Endothelial cell of umbilical vein (primary cell): ENCODE data around the gene LTN1. TPM values are rescaled to one million over a fixed set of nuclear protein-coding genes. Genes with fewer than 3 reads are reported as not detected.

Experiments used
- BruUV-seq: library from RNA; stranded (reverse); fragments of 400-500 nt; replicated peaks from 2 replicates; lab custom pipeline; 2021; lab: Mats Ljungman, UMichigan
- CTCF ChIA-PET: fragments of 300-600, 350-600 bp; sonication (Branson Sonifier 250); formaldehyde crosslinking; loops from one replicate; lab custom pipeline; 2021; ENCODE audit warnings: antibody characterized with exemption, inconsistent platforms; lab: Charles Lee
- POLR2A ChIA-PET: fragments of 300-600, 350-600 bp; sonication (Branson Sonifier 250); formaldehyde crosslinking; loops from one replicate; lab custom pipeline; 2021; ENCODE audit warnings: antibody characterized with exemption, inconsistent platforms; lab: Charles Lee
- DNase-seq: peaks from one replicate; pipeline ENCODE4 v3.0.0-alpha.2; 2011; ENCODE audit warnings: low read depth, low spot score
- FAIRE-seq: peaks from 2 replicates; lab custom pipeline; 2011; peaks lifted over from hg19 to GRCh38; lab: Jason Lieb, UNC
- H2AFZ ChIP-seq: 2 replicates; pipeline ENCODE4 v1.6.0; 2012; ENCODE audit warnings: low read depth, low read length, control low read depth, inconsistent platforms
- H3K27ac ChIP-seq: 2 replicates; pipeline ENCODE4 v1.5.1; 2011; ENCODE audit warnings: low read depth, mild to moderate bottlenecking, control low read depth, low read length, moderate library complexity; ENCODE audit not compliant: insufficient read depth
- H3K27me3 ChIP-seq, 2 experiments: 2 replicates each; pipeline versions ENCODE4 v1.6.0 to v1.6.1; 2011; ENCODE audit warnings: low read length in 2 of 2, mixed read lengths in 1 of 2; ENCODE audit not compliant: control insufficient read depth in 2 of 2, insufficient read depth in 2 of 2
- H3K36me3 ChIP-seq, 2 experiments: 2 replicates in 1 of 2; 3 replicates in 1 of 2; pipeline ENCODE4 v1.5.1; 2011; ENCODE audit warnings: low read length in 2 of 2, mild to moderate bottlenecking in 1 of 2, moderate library complexity in 1 of 2; ENCODE audit not compliant: control insufficient read depth in 2 of 2, insufficient read depth in 2 of 2; ENCODE audit errors: extremely low read depth in 1 of 2
- H3K4me1 ChIP-seq: 3 replicates; pipeline ENCODE4 v1.5.1; 2011; ENCODE audit warnings: mild to moderate bottlenecking, low read length; ENCODE audit not compliant: control insufficient read depth, insufficient read depth; ENCODE audit errors: extremely low read depth
- H3K4me2 ChIP-seq: 2 replicates; pipeline ENCODE4 v1.6.1; 2011; ENCODE audit warnings: low read length, control low read depth, mixed read lengths; ENCODE audit not compliant: insufficient read depth
- H3K4me3 ChIP-seq, 3 experiments: fragments of 200-600 bp in 1 of 3; sonication (generic), shearing (Covaris generic) in 1 of 3; replicated peaks in 1 of 3; 2 replicates each; pipeline ENCODE4 v1.5.1; 2011 to 2016; ENCODE audit warnings: control low read depth in 3 of 3, low read length in 3 of 3, mild to moderate bottlenecking in 2 of 3, inconsistent platforms in 1 of 3, low read depth in 1 of 3, moderate library complexity in 1 of 3; ENCODE audit not compliant: insufficient read depth in 1 of 3
- H3K79me2 ChIP-seq: 2 replicates; pipeline ENCODE4 v1.6.0; 2012; ENCODE audit warnings: low read length, inconsistent platforms; ENCODE audit not compliant: control insufficient read depth, insufficient read depth
- H3K9ac ChIP-seq: replicated peaks from 2 replicates; pipeline ENCODE3; 2011; ENCODE audit warnings: low read length, control low read depth; ENCODE audit not compliant: insufficient read depth; ENCODE audit errors: extremely low read depth
- H3K9me1 ChIP-seq: replicated peaks from 3 replicates; pipeline ENCODE4 v1.6.0; 2011; ENCODE audit warnings: mild to moderate bottlenecking, low read length; ENCODE audit not compliant: control insufficient read depth, insufficient read depth; ENCODE audit errors: extremely low read depth
- H3K9me3 ChIP-seq: replicated peaks from 2 replicates; pipeline ENCODE4 v1.5.1; 2012; ENCODE audit warnings: low read length, inconsistent platforms; ENCODE audit not compliant: control insufficient read depth, insufficient read depth
- H4K20me1 ChIP-seq: replicated peaks from 2 replicates; pipeline ENCODE3; 2011; ENCODE audit warnings: mild to moderate bottlenecking, low read length; ENCODE audit not compliant: control insufficient read depth, insufficient read depth; ENCODE audit errors: extremely low read depth
- EZH2 ChIP-seq: IDR thresholded peaks from 2 replicates; pipeline ENCODE4 v1.6.1; 2012; ENCODE audit warnings: borderline replicate concordance, low read depth, mild to moderate bottlenecking, moderate library complexity, low read length, inconsistent platforms; ENCODE audit not compliant: severe bottlenecking
- FOS ChIP-seq: IDR thresholded peaks from 2 replicates; pipeline ENCODE4 v1.6.1; 2011; ENCODE audit warnings: mild to moderate bottlenecking, low read length, moderate library complexity, borderline replicate concordance; ENCODE audit not compliant: insufficient read depth
- GATA2 ChIP-seq: IDR thresholded peaks from 2 replicates; pipeline ENCODE4 v1.7.0; 2011; ENCODE audit warnings: low read depth, mild to moderate bottlenecking, moderate library complexity, mixed read lengths, low read length; ENCODE audit not compliant: insufficient read length, insufficient read depth
- JUN ChIP-seq: IDR thresholded peaks from 2 replicates; pipeline ENCODE4 v1.6.1; 2011; ENCODE audit warnings: borderline replicate concordance, low read depth; ENCODE audit not compliant: insufficient read length, insufficient read depth
- MAX ChIP-seq: IDR thresholded peaks from 2 replicates; pipeline ENCODE4 v1.6.1; 2011; ENCODE audit not compliant: insufficient read depth, insufficient read length
- MYC ChIP-seq: IDR thresholded peaks from one replicate; pipeline ENCODE4 v1.6.1; 2011; ENCODE audit warnings: mild to moderate bottlenecking, low read depth, low read length
- POLR2A ChIP-seq: IDR thresholded peaks from 2 replicates; pipeline ENCODE4 v1.6.1; 2012; ENCODE audit warnings: low read depth, mild to moderate bottlenecking, control low read depth, low read length
- POLR2AphosphoS5 ChIP-seq: IDR thresholded peaks from 2 replicates; pipeline ENCODE4 v1.6.1; 2012; ENCODE audit warnings: low read depth, mild to moderate bottlenecking, control low read depth, low read length, moderate library complexity; ENCODE audit not compliant: insufficient read depth
- dilution Hi-C: fragments of 300-500 bp; cut with MboI; formaldehyde crosslinking; loops from one replicate; pipeline ENCODE4 v1.15.0; 2019; ENCODE audit warnings: low sequenced_read_pairs; ENCODE audit not compliant: extremely low pct_ligation_motif_present
- intact Hi-C: fragments of 100-400 bp; cut with micrococcal nuclease; formaldehyde crosslinking; loops from one replicate; pipeline ENCODE4 v1.10.0; 2022
- polyA plus RNA-seq, 4 experiments: library from polyadenylated mRNA; depleted of rRNA in 3 of 4; stranded (reverse) in 3 of 4; unstranded in 1 of 4; fragments of >200 nt; gene quantifications; 2 replicates each; pipeline versions ENCODE4 v1.2.1 to v1.2.3, GENCODE V29; 2011 to 2012; ENCODE audit warnings: missing spikeins in 1 of 4
- total RNA-seq: library from RNA; stranded (reverse); gene quantifications from 2 replicates; pipeline ENCODE4 v1.2.3, GENCODE V29; 2021
- TF ChIP-seq, protein P1 (sequence below), 2 donors: IDR thresholded peaks; 1 replicate in 1 of 2; 2 replicates in 1 of 2; pipeline ENCODE4 v1.5.1; 2011; ENCODE audit warnings: low read length in 2 of 2, mild to moderate bottlenecking in 2 of 2, moderate library complexity in 2 of 2, control low read depth in 1 of 2, inconsistent platforms in 1 of 2, low read depth in 1 of 2; ENCODE audit not compliant: insufficient read depth in 1 of 2; ENCODE audit errors: extremely low read depth in 1 of 2

LTN1 gene
- total and polyA plus RNA-seq, 2 donors (not counting 3 experiments of a cell fraction or from before 2014, with no cell fraction given) = 3.8 to 23.0 TPM

- BruUV-seq = no TSS peak
- Histone ChIP-seq H3K4me2 (no peak overlapping the region), H2AFZ (no peak overlapping the region), H3K27me3 (no peaks in the 10 kb centered on the region), H3K9me1 (no peaks in the 10 kb centered on the region), H3K4me1 (no peaks in the 10 kb centered on the region), H3K4me3 (no peak overlapping the region), H3K9me3 (no peaks in the 10 kb centered on the region), H3K9ac (no peak overlapping the region), H3K27ac (no peak overlapping the region), H3K36me3 (peaks cover under 1 to 13% of the 10 kb centered on the region in 2 experiments), H4K20me1 (no peaks in the 10 kb centered on the region), H3K79me2 (no peaks in the 10 kb centered on the region)
- ChIA-PET POLR2A (no interaction called here), CTCF (no interaction called here)
- intact Hi-C loops (no loop called here), dilution Hi-C loops (no loop called here)
- TF ChIP-seq POLR2A (no peak), POLR2AphosphoS5 (no peak), EZH2 (no peak), JUN (no peak), FOS (no peak)
- DNase-seq = no peak
- FAIRE-seq = no peak
Measured at GRCh38 chr21:28936036-28936435, 56.6 kb downstream of the LTN1 start.

DNA sequence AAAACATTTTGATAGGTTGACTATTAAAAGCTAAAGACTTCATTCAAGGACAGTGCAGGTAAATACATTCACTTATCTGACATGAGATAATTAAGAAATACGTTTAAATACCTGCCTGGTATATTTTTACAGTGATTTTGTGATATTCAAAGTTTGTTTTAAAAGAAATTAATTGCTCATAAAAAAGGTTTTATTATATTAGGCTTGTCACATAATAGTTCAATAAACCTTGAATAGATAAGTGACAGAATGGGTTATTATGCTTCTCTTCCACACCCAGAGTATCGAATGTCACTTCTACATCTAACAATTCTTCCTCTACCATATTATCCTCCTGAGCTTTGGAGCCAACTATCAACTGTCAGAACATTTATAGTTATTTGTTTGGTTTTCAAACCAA, 60.0 kb downstream of the LTN1 start:
- H3K9me3 ChIP-seq = no peaks in the 10 kb centered on the region
- H3K9ac ChIP-seq = no peak overlapping the region
- ChIA-PET POLR2A (no interaction called here), CTCF (interaction anchor here (1.0 to 1.5 kb wide), 2 partner anchors 17 to 187 kb away, joined by 3 read pairs; no protein-coding TSS in a partner anchor)
- H3K4me1 ChIP-seq = no peaks in the 10 kb centered on the region
- no peak overlapping the region for H3K4me3 ChIP-seq
- no peaks in the 10 kb centered on the region for H3K79me2 ChIP-seq
- no peaks in the 10 kb centered on the region for H3K27me3 ChIP-seq
- FAIRE-seq = no peak
- intact Hi-C loops = no loop called here
- H3K27ac ChIP-seq = no peak overlapping the region
- no peaks in the 10 kb centered on the region for H4K20me1 ChIP-seq
- no peak overlapping the region for H2AFZ ChIP-seq
- TF ChIP-seq, protein P1, sequence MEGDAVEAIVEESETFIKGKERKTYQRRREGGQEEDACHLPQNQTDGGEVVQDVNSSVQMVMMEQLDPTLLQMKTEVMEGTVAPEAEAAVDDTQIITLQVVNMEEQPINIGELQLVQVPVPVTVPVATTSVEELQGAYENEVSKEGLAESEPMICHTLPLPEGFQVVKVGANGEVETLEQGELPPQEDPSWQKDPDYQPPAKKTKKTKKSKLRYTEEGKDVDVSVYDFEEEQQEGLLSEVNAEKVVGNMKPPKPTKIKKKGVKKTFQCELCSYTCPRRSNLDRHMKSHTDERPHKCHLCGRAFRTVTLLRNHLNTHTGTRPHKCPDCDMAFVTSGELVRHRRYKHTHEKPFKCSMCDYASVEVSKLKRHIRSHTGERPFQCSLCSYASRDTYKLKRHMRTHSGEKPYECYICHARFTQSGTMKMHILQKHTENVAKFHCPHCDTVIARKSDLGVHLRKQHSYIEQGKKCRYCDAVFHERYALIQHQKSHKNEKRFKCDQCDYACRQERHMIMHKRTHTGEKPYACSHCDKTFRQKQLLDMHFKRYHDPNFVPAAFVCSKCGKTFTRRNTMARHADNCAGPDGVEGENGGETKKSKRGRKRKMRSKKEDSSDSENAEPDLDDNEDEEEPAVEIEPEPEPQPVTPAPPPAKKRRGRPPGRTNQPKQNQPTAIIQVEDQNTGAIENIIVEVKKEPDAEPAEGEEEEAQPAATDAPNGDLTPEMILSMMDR (IDR thresholded peaks at IDR 0.05; ENCODE audit: extremely low read depth in 1 of 2, insufficient read depth in 1 of 2, low read depth in 1 of 2, low read length in 2 of 2) = no peak
- TF ChIP-seq MYC (no peak), POLR2AphosphoS5 (no peak), JUN (no peak), POLR2A (no peak), MAX (no peak), GATA2 (no peak), EZH2 (no peak), FOS (no peak)
- dilution Hi-C loops = no loop called here
- H3K36me3 ChIP-seq = peaks cover 0 to 12% of the 10 kb centered on the region in 2 experiments
- no TSS peak for BruUV-seq
- H3K4me2 ChIP-seq = no peak overlapping the region
- no peak for DNase-seq
- H3K9me1 ChIP-seq = no peaks in the 10 kb centered on the region
